ENCODE measurements around the gene OSBPL7.

DNA sequence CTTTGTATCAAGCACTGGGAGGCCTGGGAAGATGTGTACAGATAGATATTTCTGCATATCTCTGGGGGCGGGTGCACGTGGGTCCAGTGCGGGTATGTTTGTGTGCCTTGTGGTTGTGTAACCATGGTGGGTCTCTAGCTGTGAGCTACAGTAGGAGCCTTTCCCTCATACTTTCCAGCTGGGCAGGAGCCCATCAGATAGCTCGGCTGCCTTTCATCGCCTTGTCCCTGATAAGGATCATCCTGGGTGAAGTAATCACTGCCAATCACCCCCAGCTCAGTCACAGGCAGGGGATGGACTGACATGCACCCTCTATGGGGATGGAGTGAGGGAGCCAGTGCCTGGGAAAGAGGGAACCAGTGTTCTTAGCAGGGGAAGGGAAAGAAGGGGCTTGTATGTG, 22.6 kb upstream of the OSBPL7 start:
- TF ChIP-seq CTCF (IDR thresholded peaks at IDR 0.05) (no peak), EZH2 (IDR thresholded peaks at IDR 0.05) (no peak)

Data from neural progenitor cell (in vitro differentiated cells).